Central memory CD4-positive, alpha-beta T cell (primary cell): ENCODE results near the gene TCF4.

Experiments
- DNase-seq: peaks from one replicate; pipeline ENCODE4 v3.0.0; 2022
- total RNA-seq, 3 experiments: gene quantifications; one replicate each; lab custom pipeline; 2026; lab: John Stamatoyannopoulos, UW

The TCF4 gene
- total RNA-seq, result 0 to 0.05 (median 0.04) reads per million in 3 experiments

DNA sequence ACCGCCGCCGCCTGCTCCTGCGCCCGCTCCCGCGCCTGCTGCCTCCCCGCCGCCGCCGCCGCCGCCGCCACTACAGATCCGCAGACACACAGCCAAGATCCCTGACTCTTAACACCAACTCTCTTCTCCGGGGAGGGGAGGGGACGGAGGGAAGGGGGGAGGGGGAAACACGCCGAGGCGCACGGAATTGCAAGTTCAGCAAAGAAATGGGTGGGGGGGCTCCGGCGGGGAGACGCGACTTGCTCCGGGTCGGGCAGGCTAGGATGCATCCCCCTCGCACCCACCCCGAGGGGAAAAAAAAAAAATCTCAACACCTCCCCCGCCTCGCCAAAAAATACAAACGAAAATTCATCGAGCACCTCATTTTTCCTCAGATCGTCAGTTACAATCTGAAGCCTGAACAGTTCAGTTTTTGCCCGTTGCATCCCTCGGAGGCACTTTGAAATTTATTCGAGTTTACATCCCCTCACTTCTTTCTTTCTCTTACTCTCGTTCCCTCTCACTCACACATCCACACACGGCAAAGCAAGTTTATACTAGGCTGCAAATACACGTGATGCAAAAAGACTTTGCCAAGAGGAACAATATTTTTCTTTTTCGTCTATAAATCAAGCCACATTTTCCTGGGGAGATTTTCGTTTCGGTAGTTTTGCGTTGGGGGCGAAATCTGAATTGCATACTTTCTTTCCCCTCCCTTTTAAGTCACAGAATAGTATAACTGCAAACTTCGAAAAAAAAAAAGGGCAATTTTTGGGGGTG lies at the start of gene TCF4:
TSS of gene TCF4 (minus strand) at position 82 of the 759 bp plus-strand sequence. CDS start 1,076 bp downstream, outside the sequence.
- no peak for DNase-seq

DNA sequence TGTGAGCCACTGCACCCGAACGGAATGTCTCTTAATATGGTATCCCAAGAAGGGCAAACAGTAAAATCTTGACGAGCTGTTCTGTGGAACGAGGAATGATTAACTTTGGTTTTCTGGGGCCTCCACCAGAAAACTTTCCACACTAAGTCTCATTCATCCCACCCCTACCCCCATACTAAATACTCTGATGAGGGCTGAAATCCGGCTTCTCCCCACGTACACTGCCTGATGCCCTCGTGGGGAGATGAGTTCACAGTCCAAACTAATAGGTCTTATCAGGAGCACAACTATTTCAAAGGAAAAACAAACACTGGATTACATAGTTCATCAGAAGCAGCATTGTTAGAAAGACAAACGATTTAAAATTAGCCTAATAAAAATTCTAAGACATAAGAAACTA lies 49.2 kb upstream of the TCF4 start:
- DNase-seq, result no peak

DNA sequence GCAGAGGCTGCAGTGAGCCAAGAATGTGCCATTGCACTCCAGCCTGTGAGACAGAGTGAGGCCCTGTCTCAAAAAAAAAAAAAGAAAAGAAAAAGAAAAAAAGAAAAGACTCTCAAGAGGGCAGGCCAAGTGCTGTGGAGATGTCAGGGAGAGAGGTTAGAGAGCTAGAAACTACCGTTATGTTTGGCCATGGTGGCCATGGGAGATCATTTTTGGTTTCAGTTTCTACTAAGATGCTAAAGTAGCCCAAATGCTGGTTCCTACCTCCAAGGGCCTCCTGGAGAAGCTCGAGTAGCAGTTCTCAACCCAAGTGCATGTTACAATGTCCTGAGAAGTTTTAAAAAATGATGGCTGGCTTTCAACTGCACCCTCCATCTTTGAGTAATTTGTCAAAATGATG lies 47.4 kb upstream of the TCF4 start:
- no peak for DNase-seq

DNA sequence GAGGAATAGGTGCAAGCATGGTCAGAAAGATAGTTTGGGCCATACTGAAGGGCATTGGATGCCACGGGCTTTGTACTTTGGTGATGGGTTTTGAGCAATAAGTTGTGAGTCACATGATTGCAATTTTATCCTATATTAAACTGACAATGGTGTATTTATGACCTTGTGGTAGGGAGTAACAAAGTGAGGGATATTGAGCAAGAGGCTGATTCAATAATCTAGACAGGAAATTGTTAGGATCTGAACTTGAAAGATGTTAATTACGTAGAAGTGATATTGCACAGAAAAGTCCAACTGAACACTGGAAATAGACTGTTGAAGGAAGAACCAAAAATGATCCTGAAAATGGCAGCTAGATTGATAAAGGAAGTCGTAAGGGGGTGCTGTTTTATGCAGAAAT lies 46.6 kb upstream of the TCF4 start:
- DNase-seq, result no peak

DNA sequence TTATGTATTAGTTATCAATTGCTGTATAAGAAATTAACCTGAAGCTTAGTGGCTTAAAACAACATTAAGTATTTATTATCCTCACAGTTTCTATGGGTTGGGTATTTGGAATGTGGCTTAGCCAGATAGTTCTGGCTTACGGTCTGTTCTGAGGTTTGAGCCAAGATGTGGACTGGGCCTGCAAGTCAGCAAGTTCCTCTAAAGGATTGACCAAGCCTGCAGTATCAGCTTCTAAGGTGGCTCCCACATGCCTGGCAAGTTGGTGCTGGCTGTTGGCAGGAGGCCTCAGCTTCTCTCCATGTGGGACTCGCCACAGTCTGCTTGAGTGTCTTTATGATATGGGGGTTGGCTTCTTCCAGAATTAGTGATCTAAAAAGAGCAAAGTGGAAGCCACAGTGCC lies 45.0 kb upstream of the TCF4 start:
- DNase-seq, result no peak

DNA sequence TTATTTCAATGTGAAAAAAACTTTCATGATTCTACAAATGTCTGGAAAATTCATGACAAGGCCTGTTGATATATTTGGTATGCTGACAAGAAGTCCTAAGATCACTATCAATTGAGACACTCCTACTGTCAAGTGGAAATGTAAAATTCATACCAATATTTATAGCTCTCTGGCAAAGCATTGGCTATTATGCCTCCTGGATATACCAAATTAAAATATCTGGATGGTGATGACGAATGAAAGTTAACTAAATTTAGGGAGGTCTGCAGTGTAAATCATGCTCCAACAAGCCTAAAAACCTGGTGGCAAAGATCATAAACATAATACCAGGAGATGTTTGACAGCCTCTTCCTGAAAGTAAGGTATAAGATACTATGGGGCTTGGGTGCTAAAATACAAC lies 41.1 kb upstream of the TCF4 start:
- DNase-seq, result no peak

DNA sequence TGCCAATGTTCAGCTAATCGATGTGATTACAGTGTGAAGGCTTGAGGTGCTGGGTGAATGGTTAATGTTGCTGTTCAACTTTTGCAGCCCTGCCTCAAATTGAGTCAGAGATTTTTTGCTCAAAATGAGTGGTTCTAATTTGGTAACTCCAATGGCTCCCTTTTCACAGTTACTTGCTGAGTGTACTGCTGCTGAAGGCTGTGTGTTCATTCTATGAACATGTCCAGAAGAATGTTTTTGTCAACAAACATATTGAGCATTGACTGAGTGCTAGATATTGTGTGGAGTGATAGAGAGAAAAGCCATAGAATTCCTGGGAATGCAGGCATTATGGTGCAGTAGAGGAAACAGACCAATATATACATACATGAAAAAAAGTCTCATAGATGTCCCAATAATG lies 39.0 kb upstream of the TCF4 start:
- no peak for DNase-seq

DNA sequence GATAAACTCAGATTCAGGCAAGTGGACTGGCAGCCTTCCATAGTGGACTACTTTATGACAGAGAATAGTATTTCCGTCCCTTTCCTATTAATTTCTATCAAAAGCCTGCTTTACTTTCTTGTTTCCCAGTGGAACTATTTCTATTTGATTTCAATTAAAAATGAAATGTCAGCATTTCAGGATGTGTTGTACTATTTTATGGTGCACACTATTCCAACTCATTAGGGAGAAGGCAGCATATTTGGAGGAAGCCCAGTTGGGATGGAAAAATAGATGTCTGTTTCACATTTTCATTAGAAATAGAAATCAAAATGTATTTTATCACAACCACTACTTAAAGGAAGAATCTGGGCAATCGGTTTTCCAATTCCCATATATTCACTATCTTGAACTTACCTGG lies 37.9 kb upstream of the TCF4 start:
- no peak for DNase-seq

DNA sequence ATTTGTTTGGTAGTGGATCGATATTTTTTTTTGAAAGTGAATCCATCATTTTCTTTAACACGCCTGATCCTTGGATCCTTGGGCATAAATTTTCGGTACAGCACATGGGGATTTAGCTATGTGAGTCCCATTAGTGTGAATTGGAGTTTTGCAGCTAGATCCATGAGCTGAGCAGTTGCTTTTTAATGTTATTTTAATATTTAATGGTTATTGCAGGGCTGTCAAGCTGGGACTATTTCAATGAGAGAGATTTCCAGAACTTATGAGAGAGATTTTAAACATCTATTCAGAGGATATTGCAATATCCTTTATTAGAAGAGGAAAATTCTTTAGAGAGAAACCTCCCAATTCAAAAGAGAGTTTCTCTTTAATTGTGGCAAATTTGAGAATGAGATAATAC lies 35.6 kb upstream of the TCF4 start:
- no peak for DNase-seq

DNA sequence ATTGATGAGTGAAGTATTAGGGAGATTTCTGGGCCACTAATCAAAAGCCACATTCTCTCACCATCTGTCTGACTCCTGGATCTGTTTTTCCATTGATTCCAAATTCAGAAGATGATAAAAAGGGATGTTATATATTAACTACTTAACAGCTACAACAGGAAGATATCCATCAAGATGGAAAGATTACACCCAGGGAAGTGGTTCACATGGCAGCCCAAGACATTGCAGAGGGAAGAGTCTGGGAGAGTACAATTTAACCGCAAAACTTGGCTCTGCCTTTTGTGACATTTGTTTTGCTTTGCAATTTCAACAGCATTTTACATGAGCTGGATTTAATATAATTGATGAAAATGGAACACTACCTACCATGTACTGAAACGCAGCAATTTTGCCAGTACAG lies 22.5 kb upstream of the TCF4 start:
- DNase-seq, result no peak

DNA sequence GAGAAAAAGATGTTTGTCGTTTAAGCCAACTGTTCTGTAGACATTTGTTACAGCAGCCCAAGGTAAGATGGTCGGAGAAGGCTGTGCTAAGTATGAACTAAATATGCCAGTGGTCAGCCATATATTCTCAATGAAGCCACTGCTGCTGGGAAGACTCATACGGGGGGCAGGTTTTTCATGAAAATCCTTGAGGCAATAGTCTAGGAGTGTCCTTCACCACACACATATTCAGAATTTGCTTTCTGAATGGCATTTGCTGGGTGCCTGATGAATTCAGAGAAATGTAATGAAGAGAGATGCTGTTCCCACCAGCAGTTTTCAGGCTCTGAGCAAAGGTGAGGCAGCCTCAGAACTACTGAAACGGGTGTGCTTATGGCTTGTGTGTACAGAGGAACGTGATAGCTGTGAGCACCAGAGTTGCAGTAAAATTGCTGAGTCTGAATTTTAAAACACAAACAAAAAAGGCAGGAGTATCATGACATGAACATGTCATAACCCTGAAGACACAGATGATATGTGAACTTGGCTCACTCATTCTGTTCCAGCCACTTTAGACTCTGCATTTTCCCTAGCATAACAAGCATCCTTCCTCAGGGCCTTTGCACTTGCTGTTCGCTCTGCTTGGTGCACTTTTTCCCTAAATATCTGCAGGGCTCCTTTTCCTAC lies 21.3 kb upstream of the TCF4 start:
- no peak for DNase-seq

DNA sequence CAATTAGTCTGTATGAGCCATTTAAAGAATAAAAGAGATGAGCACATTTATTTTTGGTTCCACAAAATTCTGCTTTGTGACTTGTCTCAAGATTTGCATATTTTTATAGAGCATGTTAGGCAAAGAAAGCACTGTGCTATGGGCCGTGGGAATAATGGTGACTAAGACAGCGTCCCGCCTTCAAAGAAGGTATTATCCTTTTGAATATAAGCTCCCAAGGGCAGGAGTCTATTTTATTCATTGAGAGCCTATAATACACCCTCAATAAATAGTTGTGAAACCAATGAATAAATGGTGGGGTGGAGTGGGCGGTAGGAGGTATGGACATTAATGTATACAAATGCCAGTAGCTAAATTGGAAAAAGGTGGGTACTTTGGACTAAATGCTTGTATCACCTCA lies 20.5 kb upstream of the TCF4 start:
- DNase-seq, result no peak

DNA sequence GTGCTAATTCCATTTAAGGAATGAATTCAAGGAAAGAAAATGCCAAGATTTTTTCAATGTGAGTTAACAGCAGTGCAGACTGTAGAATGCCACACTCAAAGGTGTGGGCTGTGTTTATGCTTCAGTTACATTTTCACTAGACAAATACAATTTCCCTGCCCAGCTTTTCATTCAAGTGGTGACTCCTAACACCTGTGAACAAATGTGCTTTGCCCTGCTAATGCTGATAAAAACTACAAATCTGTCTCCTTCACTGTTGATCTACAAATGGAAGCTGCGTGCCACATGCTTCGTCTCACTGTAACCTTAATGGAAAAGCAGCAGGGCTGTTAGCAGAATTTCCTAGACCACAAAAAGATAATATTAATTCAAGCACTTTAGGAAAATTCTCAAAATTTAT lies 19.8 kb upstream of the TCF4 start:
- DNase-seq, result no peak

DNA sequence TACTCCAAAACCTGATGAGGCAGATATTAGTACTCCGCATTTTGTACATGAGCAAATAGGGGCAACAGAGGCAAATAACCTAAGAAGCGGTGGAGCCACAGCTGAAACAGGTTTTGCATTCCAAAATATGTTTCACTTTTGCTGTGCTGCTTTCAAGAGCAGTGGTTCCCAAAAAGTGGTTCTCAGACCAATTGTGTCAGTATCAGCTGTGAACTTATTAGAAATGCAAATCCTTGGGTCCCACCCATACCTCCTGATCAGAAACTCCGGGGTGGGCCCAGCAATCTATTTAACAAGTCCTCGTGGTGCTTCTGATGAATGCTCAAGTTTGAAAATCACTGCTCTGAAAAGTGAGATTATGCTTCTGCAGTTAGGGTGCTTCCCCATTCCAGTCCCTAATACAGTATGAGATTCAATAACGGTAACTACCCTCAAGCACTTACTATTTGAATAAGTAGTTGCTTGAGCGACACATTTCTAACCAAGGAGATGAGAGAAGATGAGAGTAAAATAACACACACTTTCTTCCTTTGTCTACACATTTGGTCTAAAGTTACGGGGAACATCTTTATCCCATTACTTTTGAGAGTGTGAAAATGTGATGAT lies 17.8 kb upstream of the TCF4 start:
- no peak for DNase-seq

DNA sequence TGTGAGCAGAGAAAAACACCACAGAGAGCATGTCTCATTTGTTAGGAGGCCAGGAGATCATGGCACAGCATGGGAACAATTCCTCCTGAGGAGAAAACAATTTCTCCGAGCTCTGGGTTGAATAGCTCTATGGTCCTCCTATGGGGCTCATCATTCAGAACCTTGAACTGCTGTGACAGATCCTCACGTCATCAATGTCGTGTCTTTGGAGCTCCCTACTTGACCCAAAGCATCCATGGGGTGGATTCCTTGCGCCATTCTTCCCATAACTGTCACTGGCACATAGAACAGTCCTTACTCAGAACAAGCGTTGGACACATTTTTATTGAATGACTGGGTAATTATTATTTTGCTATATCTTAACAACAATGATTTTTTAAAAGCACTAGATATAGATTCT lies 15.8 kb upstream of the TCF4 start:
- no peak for DNase-seq

DNA sequence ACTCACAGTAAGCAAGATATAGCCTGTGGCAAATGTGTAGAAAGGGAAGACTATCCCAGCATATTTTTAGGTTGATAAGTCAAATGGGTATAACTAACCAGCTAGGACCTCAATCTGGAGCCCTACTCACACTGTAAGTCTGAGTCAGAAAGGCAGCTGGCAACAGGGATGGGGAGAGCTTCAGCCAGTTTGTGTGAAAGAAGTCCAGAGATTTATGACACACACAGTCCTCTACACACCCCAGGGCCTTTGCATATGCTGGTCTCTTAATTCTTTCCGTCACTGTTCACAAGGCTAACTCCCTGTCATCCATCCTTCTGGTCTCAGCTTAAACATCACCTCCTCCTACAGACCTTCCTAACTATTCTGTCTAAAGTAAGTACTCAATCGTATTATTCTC lies 5.9 kb upstream of the TCF4 start:
- DNase-seq, result no peak

DNA sequence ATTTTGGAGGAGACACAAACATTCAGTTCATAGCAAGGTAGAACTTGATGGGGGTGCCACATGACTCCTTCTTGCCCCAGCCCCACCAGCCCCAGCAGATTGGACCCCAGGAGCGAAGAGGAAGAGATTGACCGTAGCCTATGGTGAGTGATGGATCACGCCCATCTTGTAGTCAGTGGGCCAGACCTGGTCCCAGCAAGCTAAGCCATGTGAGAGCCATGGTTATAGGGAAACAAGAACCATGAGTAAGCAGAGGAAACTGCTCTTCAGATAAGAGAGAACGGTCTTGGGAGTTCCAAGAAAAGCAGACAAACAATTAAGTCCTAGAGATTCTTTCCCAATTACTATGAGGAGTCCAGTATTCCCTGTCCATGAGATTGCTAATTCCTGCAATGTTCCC lies 4.6 kb upstream of the TCF4 start:
- DNase-seq, result no peak

DNA sequence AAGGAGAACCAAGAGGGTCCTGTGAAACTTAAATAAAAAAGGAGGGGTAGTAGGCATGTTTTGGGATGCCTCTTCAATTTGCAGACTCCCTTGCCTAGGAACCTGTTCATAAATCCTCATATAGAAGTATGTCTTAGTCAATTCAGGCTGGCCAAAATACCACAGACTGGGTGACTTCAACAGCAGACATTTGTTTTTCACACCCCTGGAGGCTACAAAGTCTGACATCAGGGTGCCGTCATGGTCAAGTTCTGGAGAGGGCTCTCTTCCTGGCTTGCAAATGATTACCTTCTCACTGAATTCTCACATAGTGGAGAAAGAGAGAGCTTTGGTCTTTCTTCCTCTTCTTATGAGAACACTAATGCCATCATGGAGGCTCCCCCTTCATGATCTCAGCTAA lies 4.1 kb upstream of the TCF4 start:
- DNase-seq, result no peak

DNA sequence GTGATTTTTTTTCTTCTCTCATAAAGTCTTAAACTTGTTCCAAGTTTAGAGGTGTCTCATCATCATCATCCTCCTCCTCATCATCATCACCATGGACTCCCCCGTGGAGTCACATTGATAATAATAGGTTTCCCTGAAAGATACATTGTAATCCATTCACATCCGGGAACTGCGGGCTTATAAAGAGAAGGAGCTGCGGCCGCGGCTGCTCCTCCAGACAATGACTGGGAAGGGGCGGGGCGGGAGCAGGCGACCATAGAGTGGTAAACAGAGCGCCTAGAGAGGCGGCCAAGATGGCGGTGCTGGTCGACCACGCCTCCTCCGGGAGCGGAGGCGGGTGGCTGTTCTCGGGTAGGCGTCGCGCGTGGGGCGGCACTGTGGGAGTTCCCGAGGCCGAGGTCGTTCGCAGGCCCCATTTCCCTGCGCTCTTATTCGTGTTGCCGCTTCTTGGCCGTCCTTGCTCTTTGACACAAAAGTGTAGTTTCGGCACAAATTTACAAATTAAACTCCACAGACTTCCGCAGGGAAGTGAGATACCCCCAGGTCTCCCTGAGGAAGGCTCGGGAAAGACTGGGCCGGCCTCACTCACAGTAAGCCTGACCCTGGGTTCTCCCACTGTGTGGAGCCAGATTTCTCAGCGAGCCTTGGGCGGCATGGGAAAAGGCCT lies 1.8 kb upstream of the TCF4 start:
- DNase-seq, result peak; percentile 33

DNA sequence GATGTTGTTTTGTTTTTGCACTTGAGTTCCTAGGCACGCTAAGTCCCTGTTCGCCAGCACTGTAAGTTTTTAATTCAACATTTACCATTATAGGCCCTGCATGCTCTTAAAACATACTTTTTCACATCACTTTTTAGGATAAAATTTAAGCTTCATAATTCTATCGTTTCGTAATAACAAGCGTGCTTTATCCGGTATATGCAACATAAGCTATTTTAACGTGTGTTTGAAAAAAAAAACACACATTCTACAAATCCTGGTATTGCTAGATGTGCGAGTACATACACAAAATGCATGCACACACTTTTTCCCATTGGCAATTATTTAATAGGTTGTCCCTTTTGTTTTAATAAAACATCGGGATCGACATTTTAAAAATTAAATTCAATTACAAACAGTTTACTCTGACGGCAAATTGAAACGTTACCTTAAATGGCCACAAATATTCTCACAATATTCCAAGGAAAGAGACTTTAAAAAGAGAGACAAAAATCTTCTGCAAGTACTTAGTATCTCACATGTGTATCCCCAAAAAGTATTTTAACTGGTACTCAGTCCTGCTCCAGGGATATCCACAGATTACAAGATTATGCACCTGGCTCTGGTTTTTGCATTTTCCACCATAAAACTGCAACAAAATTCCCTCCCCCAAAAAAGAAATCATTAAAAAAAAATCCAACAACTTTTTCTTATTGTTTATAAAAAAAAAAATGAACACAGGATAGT lies 1.0 kb upstream of the TCF4 start:
- no peak for DNase-seq

DNA sequence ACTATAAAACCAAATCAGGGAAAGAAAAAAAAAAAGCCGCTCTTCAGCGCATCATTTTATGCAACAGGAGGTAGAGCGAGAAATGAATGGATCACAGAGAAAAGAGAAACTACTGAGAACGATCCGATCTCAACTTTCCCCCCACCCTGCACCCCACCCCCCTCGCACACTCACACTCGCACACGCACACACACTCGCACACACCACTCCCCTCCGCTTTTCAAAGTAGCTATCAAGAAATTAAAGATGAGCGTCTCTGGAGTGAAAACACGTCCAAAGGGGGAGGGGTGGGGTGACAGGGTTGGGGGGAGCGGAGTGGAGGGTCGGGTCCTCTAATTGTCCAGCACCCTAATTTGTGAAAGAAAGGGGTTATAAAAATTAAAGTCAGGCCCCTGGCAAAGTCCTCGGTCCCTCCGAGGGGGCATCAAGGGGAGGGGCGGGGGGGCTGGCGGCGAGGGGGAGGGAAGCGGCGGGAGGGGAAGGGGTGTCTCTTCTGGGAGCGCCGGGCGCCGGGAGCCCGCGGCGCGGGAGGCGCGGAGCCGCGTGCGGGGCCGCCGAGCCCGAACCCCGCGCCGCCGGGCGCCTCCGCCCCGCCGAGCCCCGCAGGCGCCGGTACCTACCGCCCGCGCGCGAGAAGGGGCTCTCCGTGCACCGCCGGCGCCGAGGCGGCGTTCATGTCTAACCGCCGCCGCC lies 428 bp downstream of the TCF4 start:
- no peak for DNase-seq

DNA sequence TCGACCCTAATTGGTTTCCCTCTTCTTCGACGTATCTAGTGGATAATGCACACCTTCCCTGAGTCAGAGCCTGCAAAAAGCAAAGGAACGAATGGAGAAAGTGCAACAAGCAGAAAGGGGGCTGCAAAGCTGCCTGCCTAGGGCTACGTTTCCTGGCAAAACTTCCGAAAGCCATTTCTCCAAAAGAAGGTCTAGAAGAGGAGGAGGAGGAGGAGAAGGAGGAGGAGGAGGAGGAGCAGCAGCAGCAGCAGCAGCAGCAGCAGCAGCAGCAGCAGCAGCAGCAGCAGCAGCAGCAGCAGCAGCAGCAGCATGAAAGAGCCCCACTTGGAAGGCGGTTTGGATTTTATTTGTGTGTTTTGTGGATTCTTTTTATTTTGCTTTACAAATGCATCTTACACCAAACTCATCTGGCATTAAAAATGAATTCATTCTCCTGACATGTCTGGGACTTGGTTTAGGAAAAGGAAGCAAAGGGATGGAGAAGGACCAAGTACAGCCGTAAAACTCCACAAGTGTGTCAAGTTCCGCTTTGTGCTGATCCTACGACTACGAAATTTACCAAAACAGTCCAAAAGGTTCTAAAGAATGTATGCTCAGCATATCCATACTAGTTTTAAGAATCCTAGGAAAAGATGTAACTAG lies 2.0 kb downstream of the TCF4 start:
- DNase-seq, result no peak
